GM18499 (cell line): Measurements from ENCODE around the gene MMS22L.

Source experiments
- ATAC-seq: cut with Tn5 transposase; IDR thresholded peaks from one replicate; pipeline ENCODE4 v1.9.1; 2021; ENCODE audit warnings: moderate number of reproducible peaks; ENCODE audit not compliant: insufficient read depth, unreplicated experiment

MMS22L gene

GRCh38 chr6:97097068-97098047 lies 185.7 kb downstream of the MMS22L start:
- ATAC-seq, result no peak

DNA sequence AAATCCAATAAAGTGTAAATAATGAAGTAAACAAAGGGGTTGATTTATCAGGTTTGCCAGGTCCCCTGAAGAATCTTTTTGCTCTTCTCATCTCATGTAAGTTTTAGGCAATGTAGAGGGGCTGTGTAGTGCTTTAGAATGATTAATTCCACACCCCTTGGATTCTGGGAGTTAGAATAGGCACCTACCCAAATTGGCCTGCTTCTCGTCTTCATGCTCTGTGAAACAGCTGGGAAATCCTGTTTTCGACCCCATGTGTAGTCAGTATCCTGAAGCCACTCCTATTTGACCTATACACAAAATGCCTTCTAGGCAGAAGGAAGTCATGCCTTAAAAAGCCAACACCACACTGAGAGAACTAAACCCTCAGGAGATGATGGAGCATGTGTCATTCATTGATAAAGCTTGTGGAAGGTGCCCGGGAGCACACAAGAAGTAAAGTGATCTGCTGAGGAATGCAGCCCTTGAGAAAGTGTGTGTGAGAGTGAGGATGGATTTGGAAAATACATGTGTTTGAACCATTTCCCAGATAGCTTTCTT lies 187.6 kb downstream of the MMS22L start:
- ATAC-seq, result no peak

GRCh38 chr6:97094376-97094775 lies 188.6 kb downstream of the MMS22L start:
- no peak for ATAC-seq

DNA sequence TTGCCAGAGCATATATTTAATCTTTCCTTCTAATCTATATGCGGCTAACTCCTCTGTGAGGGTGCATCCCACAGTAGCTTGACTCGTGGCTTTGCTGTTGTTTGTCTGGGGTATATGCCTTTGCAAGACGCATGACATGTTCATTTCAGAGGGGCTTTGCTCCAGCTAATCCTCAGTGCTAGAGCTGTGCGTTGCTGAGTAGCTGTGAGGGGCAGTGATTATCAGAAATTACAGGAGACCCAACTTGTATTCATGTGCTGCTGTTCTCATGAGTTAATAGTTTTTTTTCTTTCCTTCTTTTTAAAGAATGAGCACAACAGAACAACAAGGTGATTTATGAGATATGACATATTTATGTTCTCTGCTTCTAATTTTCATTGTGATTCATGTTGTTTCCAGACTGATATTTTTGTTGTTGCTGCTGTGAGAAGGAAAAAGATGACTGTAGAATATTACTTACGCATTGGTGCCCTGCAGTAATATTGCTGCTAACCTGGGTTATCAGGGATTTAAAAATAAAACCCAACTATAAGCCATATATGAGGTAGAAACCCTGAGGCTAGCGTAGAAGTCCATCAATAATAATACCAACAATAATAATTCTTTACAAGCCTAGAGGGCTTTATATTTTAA lies 190.2 kb downstream of the MMS22L start:
- ATAC-seq, result no peak
